ENCODE measurements around the gene DSG3.

The DSG3 gene

GRCh38 chr18:31447530-31448191 is at the start of gene DSG3:
TSS of gene DSG3 (plus strand) at chr18:31447741. CDS start at chr18:31447878, 137 bp downstream.
- Histone ChIP-seq H3K27me3 (no peaks in the 10 kb centered on the region), H3K4me3 (no peak within 1 kb of the TSS), H3K36me3 (no peaks in the 10 kb centered on the region), H3K4me1 (no peaks in the 10 kb centered on the region), H3K27ac (no peak within 1 kb of the TSS), H3K9me3 (no peaks in the 10 kb centered on the region)
- no peak for DNase-seq
- intact Hi-C loops (cut with DNase I; ENCODE audit: low total_unique reads) = no loop called here
- TF ChIP-seq CTCF (IDR thresholded peaks at IDR 0.05) = no peak

GRCh38 chr18:31398191-31398590 is 49.4 kb upstream of the DSG3 start:
- Histone ChIP-seq H3K27ac (no peak overlapping the region), H3K36me3 (no peaks in the 10 kb centered on the region), H3K4me1 (no peaks in the 10 kb centered on the region), H3K4me3 (no peak overlapping the region), H3K9me3 (no peaks in the 10 kb centered on the region), H3K27me3 (no peaks in the 10 kb centered on the region)
- intact Hi-C loops (cut with DNase I; ENCODE audit: low total_unique reads) = no loop called here
- no peak for TF ChIP-seq CTCF (IDR thresholded peaks at IDR 0.05)
- no peak for DNase-seq

- H3K9me3 ChIP-seq = no peaks in the 10 kb centered on the region
- no peaks in the 10 kb centered on the region for H3K27me3 ChIP-seq
- no peak for DNase-seq
- no peaks in the 10 kb centered on the region for H3K4me1 ChIP-seq
- no peak for TF ChIP-seq CTCF (IDR thresholded peaks at IDR 0.05)
- H3K4me3 ChIP-seq = no peak overlapping the region
- H3K27ac ChIP-seq = no peak overlapping the region
- intact Hi-C loops (cut with DNase I; ENCODE audit: low total_unique reads) = no loop called here
- H3K36me3 ChIP-seq = no peaks in the 10 kb centered on the region
Measured at GRCh38 chr18:31399306-31400032, 48.1 kb upstream of the DSG3 start.

- no peak for DNase-seq
Measured at GRCh38 chr18:31401156-31402025, 46.1 kb upstream of the DSG3 start.

GRCh38 chr18:31402026-31402373 is 45.5 kb upstream of the DSG3 start:
- Histone ChIP-seq H3K4me3 (no peak overlapping the region), H3K27me3 (no peaks in the 10 kb centered on the region), H3K27ac (no peak overlapping the region), H3K36me3 (no peaks in the 10 kb centered on the region), H3K9me3 (no peaks in the 10 kb centered on the region), H3K4me1 (no peaks in the 10 kb centered on the region)
- TF ChIP-seq CTCF (IDR thresholded peaks at IDR 0.05) = no peak
- no peak for DNase-seq
- intact Hi-C loops (cut with DNase I; ENCODE audit: low total_unique reads) = no loop called here

More at GRCh38 chr18:31401156-31402025, 46.1 kb upstream of the DSG3 start:
- Histone ChIP-seq H3K9me3 (no peaks in the 10 kb centered on the region), H3K4me3 (no peak overlapping the region), H3K27ac (no peak overlapping the region), H3K4me1 (no peaks in the 10 kb centered on the region), H3K27me3 (no peaks in the 10 kb centered on the region), H3K36me3 (no peaks in the 10 kb centered on the region)
- no peak for TF ChIP-seq CTCF (IDR thresholded peaks at IDR 0.05)
- intact Hi-C loops (cut with DNase I; ENCODE audit: low total_unique reads) = no loop called here
